Lower leg skin (tissue), 4 donors: ENCODE data around the gene PRXL2C. TPM values are rescaled to one million over a fixed set of nuclear protein-coding genes. Genes with fewer than 3 reads are reported as not detected.

ENCODE experiments used
- DNase-seq, 2 donors: peaks; one replicate each; pipeline ENCODE4 v3.0.0-alpha.2; 2019; ENCODE audit warnings: low spot score in 2 of 2
- H3K4me3 ChIP-seq: fragments of 200-600 bp; sonication (generic); 2 replicates; pipeline ENCODE4 v1.5.1; 2017; ENCODE audit warnings: mild to moderate bottlenecking, low read depth; ENCODE audit not compliant: poor library complexity, severe bottlenecking
- POLR2A ChIP-seq, 2 donors: fragments of 450-650 bp; IDR thresholded peaks; one replicate each; pipeline ENCODE4 v1.6.1; 2016 to 2017; ENCODE audit warnings: antibody characterized with exemption in 2 of 2, mild to moderate bottlenecking in 1 of 2, moderate library complexity in 1 of 2
- WGBS, 2 donors: methylation state at CpG; one replicate each; pipeline ENCODE4 v1.1.5; 2018; 5-methylcytosine and 5-hydroxymethylcytosine counted together
- intact Hi-C: fragments of 100-400 bp; cut with DNase I; formaldehyde crosslinking; loops from one replicate; pipeline ENCODE4 v1.15.0; 2023; ENCODE audit warnings: low total_unique reads
- total RNA-seq, 4 donors: library from RNA; depleted of rRNA; stranded (reverse); fragments of >200 nt; gene quantifications; one replicate each; pipeline ENCODE4 v1.1.0, GENCODE V29; 2016
- TF ChIP-seq, protein P1 (sequence below), 3 donors: fragments of 450-650 bp; IDR thresholded peaks; one replicate each; pipeline ENCODE4 v1.5.1; 2016; ENCODE audit warnings: antibody characterized with exemption in 3 of 3, mild to moderate bottlenecking in 3 of 3, moderate library complexity in 2 of 3

The PRXL2C gene
- total RNA-seq, 4 donors from 2014 or later: 6.1 to 12.4 (median 9.4) TPM

DNA sequence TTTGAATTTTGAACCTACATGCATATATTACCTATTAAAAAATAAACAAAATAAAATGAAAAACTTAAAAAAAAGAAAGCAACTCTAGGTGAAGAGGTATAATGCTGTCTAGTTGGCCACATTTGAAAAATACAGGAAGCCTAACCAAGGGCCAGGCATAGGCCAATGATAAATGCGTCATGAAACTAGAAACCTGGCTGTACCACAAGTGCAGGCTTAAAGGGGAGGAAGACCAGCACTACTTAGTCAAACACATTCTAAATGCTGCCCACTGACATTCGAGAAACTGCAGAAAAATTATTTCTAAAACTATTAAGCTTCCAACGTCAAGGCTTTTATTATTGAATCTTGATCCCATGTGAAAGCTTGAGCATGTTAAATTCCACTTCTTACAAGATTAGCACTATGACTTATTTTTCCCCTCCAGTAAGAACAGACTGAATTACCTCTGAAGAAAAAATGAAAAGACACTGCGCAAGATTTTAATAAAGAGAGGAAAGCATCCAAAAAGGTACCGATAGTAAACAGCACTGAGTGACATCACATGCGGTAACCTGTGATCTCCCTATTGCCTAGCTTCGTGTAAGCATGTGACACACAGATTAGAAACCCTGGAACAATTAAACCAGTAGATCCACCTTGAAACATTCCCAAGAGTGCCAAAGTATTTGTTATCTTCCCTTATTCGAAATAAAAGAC lies 51.7 kb downstream of the PRXL2C start:
- WGBS, 2 donors: 44 to 49% methylated on average over 8 of the region's 8 CpGs
- no peak for TF ChIP-seq POLR2A (IDR thresholded peaks at IDR 0.05)
- TF ChIP-seq, protein P1, sequence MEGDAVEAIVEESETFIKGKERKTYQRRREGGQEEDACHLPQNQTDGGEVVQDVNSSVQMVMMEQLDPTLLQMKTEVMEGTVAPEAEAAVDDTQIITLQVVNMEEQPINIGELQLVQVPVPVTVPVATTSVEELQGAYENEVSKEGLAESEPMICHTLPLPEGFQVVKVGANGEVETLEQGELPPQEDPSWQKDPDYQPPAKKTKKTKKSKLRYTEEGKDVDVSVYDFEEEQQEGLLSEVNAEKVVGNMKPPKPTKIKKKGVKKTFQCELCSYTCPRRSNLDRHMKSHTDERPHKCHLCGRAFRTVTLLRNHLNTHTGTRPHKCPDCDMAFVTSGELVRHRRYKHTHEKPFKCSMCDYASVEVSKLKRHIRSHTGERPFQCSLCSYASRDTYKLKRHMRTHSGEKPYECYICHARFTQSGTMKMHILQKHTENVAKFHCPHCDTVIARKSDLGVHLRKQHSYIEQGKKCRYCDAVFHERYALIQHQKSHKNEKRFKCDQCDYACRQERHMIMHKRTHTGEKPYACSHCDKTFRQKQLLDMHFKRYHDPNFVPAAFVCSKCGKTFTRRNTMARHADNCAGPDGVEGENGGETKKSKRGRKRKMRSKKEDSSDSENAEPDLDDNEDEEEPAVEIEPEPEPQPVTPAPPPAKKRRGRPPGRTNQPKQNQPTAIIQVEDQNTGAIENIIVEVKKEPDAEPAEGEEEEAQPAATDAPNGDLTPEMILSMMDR (IDR thresholded peaks at IDR 0.05): no peak
- DNase-seq: no peak
- no peak overlapping the region for H3K4me3 ChIP-seq
- intact Hi-C loops: no loop called here

DNA sequence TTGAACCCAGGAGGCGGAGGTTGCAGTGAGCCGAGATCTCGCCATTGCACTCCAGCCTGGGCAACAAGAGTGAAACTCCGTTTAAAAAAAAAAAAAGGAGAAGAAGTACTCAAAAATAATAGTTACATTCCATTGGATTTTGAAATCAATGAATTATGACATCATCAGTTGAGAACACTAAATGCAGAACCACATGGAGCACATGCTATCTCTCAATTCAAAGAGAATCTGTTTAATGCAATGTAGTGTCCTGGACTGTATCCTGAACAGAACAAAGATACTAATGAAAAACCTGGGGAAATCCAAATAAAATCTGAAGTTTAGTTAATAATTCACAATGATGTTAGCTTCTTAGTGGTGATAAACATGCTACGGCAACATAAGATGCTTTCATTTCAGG lies 55.8 kb downstream of the PRXL2C start:
- TF ChIP-seq, protein P1 (IDR thresholded peaks at IDR 0.05): no peak
- TF ChIP-seq POLR2A (IDR thresholded peaks at IDR 0.05): no peak
- H3K4me3 ChIP-seq: no peak overlapping the region
- intact Hi-C loops: no loop called here
- 93 to 94% methylated on average over 5 of the region's 5 CpGs for WGBS, 2 donors
- DNase-seq: no peak

DNA sequence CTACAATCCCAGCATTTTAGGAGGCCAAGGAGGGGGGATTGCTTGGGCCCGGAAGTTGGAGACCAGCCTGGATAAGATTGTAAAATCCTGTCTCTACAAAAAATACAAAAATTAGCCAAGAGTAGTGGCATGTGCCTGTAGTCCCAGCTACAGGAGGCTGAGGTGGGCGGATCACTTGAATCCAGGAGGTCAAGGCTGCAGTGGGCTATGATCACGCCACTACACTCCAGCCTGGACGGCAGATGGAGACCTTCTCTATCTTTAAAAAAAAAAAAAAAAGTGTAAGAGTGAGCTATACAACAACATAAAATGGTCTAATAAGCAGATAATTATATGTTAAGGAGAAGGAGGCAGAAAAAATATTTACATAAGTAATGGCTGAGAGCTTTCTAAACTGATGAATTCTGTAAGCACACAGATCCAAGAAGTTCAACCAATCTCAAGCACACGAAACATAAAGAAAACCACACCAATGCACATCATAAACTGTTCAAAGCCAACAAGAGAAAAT lies 58.5 kb downstream of the PRXL2C start:
- 88 to 92% methylated on average over 5 of the region's 5 CpGs for WGBS, 2 donors
- DNase-seq: no peak
- intact Hi-C loops: no loop called here
- no peak for TF ChIP-seq POLR2A (IDR thresholded peaks at IDR 0.05)
- TF ChIP-seq, protein P1 (IDR thresholded peaks at IDR 0.05): no peak
- H3K4me3 ChIP-seq: no peak overlapping the region

Other genes with a start within 250 kb of the PRXL2C start
- gene ZNF367, start 236.9 kb downstream of the PRXL2C start, total RNA-seq: 1 to 10 TPM in 3 of 4 donors, under 1 TPM in 1; 0.93 to 3.0 (median 1.8) TPM
- 10 to 100 TPM in 2 of 4 donors, 1 to 10 TPM in 2; 6.3 to 13.4 (median 10.2) TPM for gene HABP4, start 205.1 kb downstream of the PRXL2C start, total RNA-seq
- 10 to 100 TPM in 1 of 4 donors, 1 to 10 TPM in 3; 5.8 to 10.9 (median 8.0) TPM for gene CDC14B, start 35.5 kb downstream of the PRXL2C start, total RNA-seq
- gene ZNF510, start 122.8 kb upstream of the PRXL2C start, total RNA-seq: 10 to 100 TPM in 1 of 4 donors, 1 to 10 TPM in 3; 7.5 to 11.6 (median 9.0) TPM
- 10 to 100 TPM in 1 of 4 donors, 1 to 10 TPM in 3; 5.0 to 13.4 (median 7.9) TPM for gene ZNF782, start 199.2 kb upstream of the PRXL2C start, total RNA-seq